Keratinocyte (primary cell): ENCODE results near the gene ADAMTS17. TPM values are rescaled to one million over a fixed set of nuclear protein-coding genes. Genes with fewer than 3 reads are reported as not detected.

Experiments used
- DNase-seq: peaks from one replicate; pipeline ENCODE4 v3.0.0-alpha.2; 2011; ENCODE audit warnings: low read depth, missing footprints, low spot score
- FAIRE-seq: peaks from 2 replicates; lab custom pipeline; 2011; peaks lifted over from hg19 to GRCh38; lab: Jason Lieb, UNC
- H2AFZ ChIP-seq: 2 replicates; pipeline ENCODE4 v1.6.0; 2012; ENCODE audit warnings: low read length, control low read depth, inconsistent platforms; ENCODE audit not compliant: control insufficient read depth
- H3K27ac ChIP-seq: 2 replicates; pipeline ENCODE4 v1.5.1; 2011; ENCODE audit warnings: low read length; ENCODE audit not compliant: control insufficient read depth, insufficient read depth
- H3K27me3 ChIP-seq: 3 replicates; pipeline ENCODE4 v1.6.0; 2011; ENCODE audit warnings: low read length; ENCODE audit not compliant: control insufficient read depth, insufficient read depth; ENCODE audit errors: extremely low read depth
- H3K36me3 ChIP-seq, 2 experiments: 2 replicates in 1 of 2; 3 replicates in 1 of 2; pipeline ENCODE4 v1.5.1; 2011; ENCODE audit warnings: low read length in 2 of 2, mild to moderate bottlenecking in 1 of 2; ENCODE audit not compliant: control insufficient read depth in 2 of 2, insufficient read depth in 2 of 2; ENCODE audit errors: extremely low read depth in 1 of 2
- H3K4me1 ChIP-seq: 3 replicates; pipeline ENCODE4 v1.5.1; 2011; ENCODE audit warnings: low read length; ENCODE audit not compliant: control insufficient read depth, insufficient read depth; ENCODE audit errors: extremely low read depth
- H3K4me2 ChIP-seq: 3 replicates; pipeline ENCODE4 v1.6.0; 2011; ENCODE audit warnings: low read depth, low read length; ENCODE audit not compliant: control insufficient read depth, insufficient read depth; ENCODE audit errors: extremely low read depth
- H3K4me3 ChIP-seq, 3 experiments: fragments of 200-600 bp in 1 of 3; sonication (generic) in 1 of 3; 2 replicates in 2 of 3; 3 replicates in 1 of 3; pipeline ENCODE4 v1.5.1; 2011 to 2016; ENCODE audit warnings: low read length in 3 of 3, mild to moderate bottlenecking in 3 of 3, control low read depth in 2 of 3, inconsistent platforms in 1 of 3, low read depth in 1 of 3, mixed read lengths in 1 of 3, mixed run types in 1 of 3, moderate library complexity in 1 of 3; ENCODE audit not compliant: control insufficient read depth in 2 of 3, insufficient read depth in 2 of 3; ENCODE audit errors: extremely low read depth in 1 of 3
- H3K79me2 ChIP-seq: 2 replicates; pipeline ENCODE4 v1.6.0; 2012; ENCODE audit warnings: low read length; ENCODE audit not compliant: control insufficient read depth, insufficient read depth
- H3K9ac ChIP-seq: 3 replicates; pipeline ENCODE4 v1.6.0; 2011; ENCODE audit warnings: low read length; ENCODE audit not compliant: control insufficient read depth, insufficient read depth; ENCODE audit errors: extremely low read depth
- H3K9me1 ChIP-seq: 3 replicates; pipeline ENCODE4 v1.6.0; 2011; ENCODE audit warnings: low read length; ENCODE audit not compliant: control insufficient read depth, insufficient read depth; ENCODE audit errors: extremely low read depth
- H3K9me3 ChIP-seq: 2 replicates; pipeline ENCODE4 v1.5.1; 2012; ENCODE audit warnings: low read depth, low read length; ENCODE audit not compliant: control insufficient read depth
- H4K20me1 ChIP-seq: 3 replicates; pipeline ENCODE4 v1.6.0; 2011; ENCODE audit warnings: low read length; ENCODE audit not compliant: control insufficient read depth, insufficient read depth; ENCODE audit errors: extremely low read depth
- EZH2 ChIP-seq: IDR thresholded peaks from one replicate; pipeline ENCODE4 v1.6.1; 2012; ENCODE audit warnings: inconsistent platforms, mild to moderate bottlenecking, low read length, moderate library complexity
- dilution Hi-C: fragments of 300-500 bp; cut with MboI; formaldehyde crosslinking; loops from one replicate; pipeline ENCODE4 v1.7.0; 2020; ENCODE audit warnings: low sequenced_read_pairs; ENCODE audit not compliant: extremely low pct_ligation_motif_present
- polyA plus RNA-seq, 5 experiments: library from polyadenylated mRNA; depleted of rRNA in 3 of 5; stranded (reverse) in 3 of 5; stranded (forward) in 1 of 5; unstranded in 1 of 5; fragments of >200 nt; gene quantifications; 1 replicate in 1 of 5; 2 replicates in 3 of 5; 3 replicates in 1 of 5; pipeline versions ENCODE4 v1.2.1 to v1.2.3, GENCODE V29; 2011 to 2012; ENCODE audit warnings: missing spikeins in 2 of 5, low read depth in 1 of 5, low replicate concordance in 1 of 5
- TF ChIP-seq, protein P1 (sequence below), 3 experiments: IDR thresholded peaks in 1 of 3; conservative IDR thresholded peaks in 1 of 3; optimal IDR thresholded peaks in 1 of 3; 2 replicates in 2 of 3; 3 replicates in 1 of 3; pipeline versions ENCODE3 to v1.5.1; 2011; ENCODE audit warnings: low read length in 3 of 3, mild to moderate bottlenecking in 3 of 3, moderate library complexity in 2 of 3, control low read depth in 1 of 3, inconsistent platforms in 1 of 3; ENCODE audit not compliant: insufficient read depth in 2 of 3; ENCODE audit errors: extremely low read depth in 1 of 3

ADAMTS17 gene
- polyA plus RNA-seq, 1 donor (not counting 4 experiments of a cell fraction or from before 2014, with no cell fraction given) = 0.18 TPM

- Histone ChIP-seq H3K9me3 (peaks cover 4% of the 10 kb centered on the region), H3K36me3 (no peaks in the 10 kb centered on the region), H3K27me3 (peaks cover 4% of the 10 kb centered on the region), H3K9ac (no peak overlapping the region), H3K4me2 (no peak overlapping the region), H2AFZ (no peak overlapping the region), H3K9me1 (no peaks in the 10 kb centered on the region), H3K4me1 (no peaks in the 10 kb centered on the region), H3K27ac (no peak overlapping the region), H3K79me2 (no peaks in the 10 kb centered on the region), H3K4me3 (no peak overlapping the region), H4K20me1 (no peaks in the 10 kb centered on the region)
- dilution Hi-C loops = no loop called here
- no peak for TF ChIP-seq EZH2
- TF ChIP-seq, protein P1, sequence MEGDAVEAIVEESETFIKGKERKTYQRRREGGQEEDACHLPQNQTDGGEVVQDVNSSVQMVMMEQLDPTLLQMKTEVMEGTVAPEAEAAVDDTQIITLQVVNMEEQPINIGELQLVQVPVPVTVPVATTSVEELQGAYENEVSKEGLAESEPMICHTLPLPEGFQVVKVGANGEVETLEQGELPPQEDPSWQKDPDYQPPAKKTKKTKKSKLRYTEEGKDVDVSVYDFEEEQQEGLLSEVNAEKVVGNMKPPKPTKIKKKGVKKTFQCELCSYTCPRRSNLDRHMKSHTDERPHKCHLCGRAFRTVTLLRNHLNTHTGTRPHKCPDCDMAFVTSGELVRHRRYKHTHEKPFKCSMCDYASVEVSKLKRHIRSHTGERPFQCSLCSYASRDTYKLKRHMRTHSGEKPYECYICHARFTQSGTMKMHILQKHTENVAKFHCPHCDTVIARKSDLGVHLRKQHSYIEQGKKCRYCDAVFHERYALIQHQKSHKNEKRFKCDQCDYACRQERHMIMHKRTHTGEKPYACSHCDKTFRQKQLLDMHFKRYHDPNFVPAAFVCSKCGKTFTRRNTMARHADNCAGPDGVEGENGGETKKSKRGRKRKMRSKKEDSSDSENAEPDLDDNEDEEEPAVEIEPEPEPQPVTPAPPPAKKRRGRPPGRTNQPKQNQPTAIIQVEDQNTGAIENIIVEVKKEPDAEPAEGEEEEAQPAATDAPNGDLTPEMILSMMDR (optimal IDR thresholded peaks at IDR 0.05 in 1 of 3, IDR thresholded peaks at IDR 0.05 in 1 of 3, conservative IDR thresholded peaks at IDR 0.05 in 1 of 3; ENCODE audit: extremely low read depth in 1 of 3, insufficient read depth in 2 of 3, low read length in 3 of 3) = no peak
- FAIRE-seq = no peak
- DNase-seq = no peak
Observed at GRCh38 chr15:100124936-100125335, 216.8 kb downstream of the ADAMTS17 start.

DNA sequence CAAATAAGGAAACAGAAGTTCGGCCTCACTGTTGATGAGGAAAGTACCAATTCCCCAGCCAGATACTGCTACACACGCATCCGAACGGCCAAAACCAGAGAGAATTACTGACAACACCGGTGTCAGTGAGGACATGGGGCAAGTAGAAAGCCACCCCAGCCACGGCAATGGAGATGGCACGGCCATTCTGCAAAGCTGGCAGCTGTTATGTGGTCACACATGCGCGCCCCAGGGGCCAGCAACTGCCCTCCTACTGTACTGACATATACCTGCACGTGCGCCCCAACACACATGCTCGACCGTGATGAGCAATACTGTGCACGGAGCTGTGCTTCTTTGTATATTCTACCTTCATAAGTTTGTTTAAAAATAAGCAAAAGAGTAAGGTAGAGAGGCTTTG, 217.4 kb downstream of the ADAMTS17 start:
- dilution Hi-C loops = no loop called here
- DNase-seq (no peak), FAIRE-seq (no peak)
- H3K4me3 ChIP-seq = no peak overlapping the region
- H3K4me1 ChIP-seq = no peaks in the 10 kb centered on the region
- no peaks in the 10 kb centered on the region for H4K20me1 ChIP-seq
- H3K36me3 ChIP-seq = no peaks in the 10 kb centered on the region
- H3K9me3 ChIP-seq = peaks cover 4% of the 10 kb centered on the region
- H3K27ac ChIP-seq = no peak overlapping the region
- no peaks in the 10 kb centered on the region for H3K9me1 ChIP-seq
- H3K79me2 ChIP-seq = no peaks in the 10 kb centered on the region
- H3K4me2 ChIP-seq = no peak overlapping the region
- no peak for TF ChIP-seq EZH2
- TF ChIP-seq, protein P1 (optimal IDR thresholded peaks at IDR 0.05 in 1 of 3, IDR thresholded peaks at IDR 0.05 in 1 of 3, conservative IDR thresholded peaks at IDR 0.05 in 1 of 3; ENCODE audit: extremely low read depth in 1 of 3, insufficient read depth in 2 of 3, low read length in 3 of 3) = no peak
- peaks cover 4% of the 10 kb centered on the region for H3K27me3 ChIP-seq
- no peak overlapping the region for H2AFZ ChIP-seq
- no peak overlapping the region for H3K9ac ChIP-seq
